Measurements from ENCODE around the gene PTPN9. TPM values are rescaled to one million over a fixed set of nuclear protein-coding genes. Genes with fewer than 3 reads are reported as not detected.

Gene PTPN9
- total RNA-seq, 1 experiment from 2014 or later, result 31.6 TPM

DNA sequence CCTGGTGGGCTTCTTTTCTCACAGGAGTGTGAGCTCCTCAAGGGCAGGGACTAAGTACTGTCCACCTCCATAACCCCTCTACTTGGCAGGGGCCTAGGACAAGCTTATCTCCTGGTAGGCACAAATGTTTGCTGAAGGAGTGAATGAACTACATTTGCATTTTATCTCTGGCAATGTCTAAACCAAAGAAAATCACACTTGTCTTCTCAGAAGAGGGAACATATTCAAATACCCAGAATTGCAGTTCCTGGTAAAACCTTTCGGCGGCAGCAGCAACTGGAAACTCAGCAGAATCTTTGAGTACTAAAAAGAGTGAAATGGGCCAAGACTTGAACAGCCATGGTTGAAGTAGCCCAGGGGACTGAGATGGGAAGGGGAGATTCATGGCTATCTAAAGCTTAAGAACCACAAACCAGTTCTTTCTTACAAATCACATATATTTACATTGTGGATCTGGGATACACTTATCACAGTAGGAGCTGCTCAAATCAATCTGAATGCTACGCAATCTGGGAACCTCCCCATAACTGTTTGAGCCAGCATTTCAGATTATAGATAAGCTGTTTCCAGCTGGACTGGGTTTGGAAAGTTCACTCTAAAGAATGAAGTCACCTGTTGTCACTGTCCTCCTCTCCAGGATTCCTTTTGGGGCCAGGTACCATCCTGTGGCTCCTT is 18.7 kb upstream of the PTPN9 start:
- intact Hi-C loops (cut with micrococcal nuclease), result no loop called here
- CTCF ChIA-PET, result interaction anchor here (0.5 to 1.2 kb wide), 8 partner anchors 18 to 91 kb away, joined by 3 to 6 read pairs (median 3); partner anchors contain the start of genes PTPN9 and SNUPN
- peak; percentile 29 for TF ChIP-seq CTCF (IDR thresholded peaks at IDR 0.05; ENCODE audit: unreplicated experiment)
- no peak overlapping the region for H3K27ac Mint-ChIP-seq (ENCODE audit: low read depth, unreplicated experiment)
- H3K4me3 Mint-ChIP-seq (ENCODE audit: unreplicated experiment), result no peak overlapping the region
- DNase-seq (ENCODE audit: unreplicated experiment), result peak; percentile 14
- H3K36me3 Mint-ChIP-seq (ENCODE audit: insufficient read depth, unreplicated experiment), result peaks cover 61% of the 10 kb centered on the region
- H3K9me3 Mint-ChIP-seq (ENCODE audit: unreplicated experiment), result no peaks in the 10 kb centered on the region
- H3K4me1 Mint-ChIP-seq (ENCODE audit: insufficient read depth, unreplicated experiment), result no peaks in the 10 kb centered on the region
- no peaks in the 10 kb centered on the region for H3K27me3 Mint-ChIP-seq (ENCODE audit: insufficient read depth, unreplicated experiment)
- TSS peak; percentile 60 for BruUV-seq (replicated peaks)
- POLR2A ChIA-PET, result interaction anchor here (0.7 to 1.1 kb wide), 3 partner anchors 20 to 49 kb away, joined by 3 to 4 read pairs (median 3); partner anchors contain the start of gene SNX33

- no peaks in the 10 kb centered on the region for H3K4me1 Mint-ChIP-seq (ENCODE audit: insufficient read depth, unreplicated experiment)
- BruUV-seq (replicated peaks), result no TSS peak
- H3K9me3 Mint-ChIP-seq (ENCODE audit: unreplicated experiment), result no peaks in the 10 kb centered on the region
- intact Hi-C loops (cut with micrococcal nuclease), result no loop called here
- DNase-seq (ENCODE audit: unreplicated experiment), result no peak
- peaks cover 60% of the 10 kb centered on the region for H3K36me3 Mint-ChIP-seq (ENCODE audit: insufficient read depth, unreplicated experiment)
- CTCF ChIA-PET, result interaction anchor here (0.5 to 1.2 kb wide), 8 partner anchors 17 to 1113 kb away, joined by 3 to 6 read pairs (median 3); partner anchors contain the start of genes PTPN9 and SNUPN
- no peak overlapping the region for H3K27ac Mint-ChIP-seq (ENCODE audit: low read depth, unreplicated experiment)
- H3K4me3 Mint-ChIP-seq (ENCODE audit: unreplicated experiment), result no peak overlapping the region
- no peak for TF ChIP-seq CTCF (IDR thresholded peaks at IDR 0.05; ENCODE audit: unreplicated experiment)
- POLR2A ChIA-PET, result interaction anchor here (1.0 to 1.1 kb wide), 2 partner anchors 19 to 50 kb away, joined by 3 to 4 read pairs; partner anchors contain the start of gene SNX33
- H3K27me3 Mint-ChIP-seq (ENCODE audit: insufficient read depth, unreplicated experiment), result no peaks in the 10 kb centered on the region
These were observed 17.7 kb upstream of the PTPN9 start for GRCh38 chr15:75596703-75597345.

GRCh38 chr15:75594276-75594675 is 15.2 kb upstream of the PTPN9 start:
- Mint-ChIP-seq H3K36me3 (ENCODE audit: insufficient read depth, unreplicated experiment) (peaks cover 36% of the 10 kb centered on the region), H3K4me3 (ENCODE audit: unreplicated experiment) (no peak overlapping the region), H3K9me3 (ENCODE audit: unreplicated experiment) (no peaks in the 10 kb centered on the region), H3K27me3 (ENCODE audit: insufficient read depth, unreplicated experiment) (no peaks in the 10 kb centered on the region), H3K4me1 (ENCODE audit: insufficient read depth, unreplicated experiment) (no peaks in the 10 kb centered on the region), H3K27ac (ENCODE audit: low read depth, unreplicated experiment) (no peak overlapping the region)
- TF ChIP-seq CTCF (IDR thresholded peaks at IDR 0.05; ENCODE audit: unreplicated experiment), result no peak
- ChIA-PET CTCF (interaction anchor here (1.0 kb wide), 2 partner anchors 8 to 225 kb away, joined by 3 read pairs; no protein-coding TSS in a partner anchor), POLR2A (interaction anchor here (0.6 kb wide), 1 partner anchor 142 kb away, joined by 5 read pairs; no protein-coding TSS in a partner anchor)
- intact Hi-C loops (cut with micrococcal nuclease), result no loop called here
- no peak for DNase-seq (ENCODE audit: unreplicated experiment)
- no TSS peak for BruUV-seq (replicated peaks)

- no peaks in the 10 kb centered on the region for H3K27me3 Mint-ChIP-seq (ENCODE audit: insufficient read depth, unreplicated experiment)
- TF ChIP-seq CTCF (IDR thresholded peaks at IDR 0.05; ENCODE audit: unreplicated experiment), result no peak
- no peak overlapping the region for H3K27ac Mint-ChIP-seq (ENCODE audit: low read depth, unreplicated experiment)
- POLR2A ChIA-PET, result interaction anchor here (1.0 to 2.2 kb wide), 2 partner anchors 13 to 137 kb away, joined by 5 to 10 read pairs; partner anchors contain the start of gene PTPN9
- H3K4me3 Mint-ChIP-seq (ENCODE audit: unreplicated experiment), result no peak overlapping the region
- no peaks in the 10 kb centered on the region for H3K4me1 Mint-ChIP-seq (ENCODE audit: insufficient read depth, unreplicated experiment)
- intact Hi-C loops (cut with micrococcal nuclease), result no loop called here
- no TSS peak for BruUV-seq (replicated peaks)
- H3K9me3 Mint-ChIP-seq (ENCODE audit: unreplicated experiment), result no peaks in the 10 kb centered on the region
- DNase-seq (ENCODE audit: unreplicated experiment), result no peak
- peaks cover 19% of the 10 kb centered on the region for H3K36me3 Mint-ChIP-seq (ENCODE audit: insufficient read depth, unreplicated experiment)
- CTCF ChIA-PET, result interaction anchor here (1.5 kb wide), 1 partner anchor 83 kb away, joined by 5 read pairs; no protein-coding TSS in a partner anchor
These were observed 12.7 kb upstream of the PTPN9 start for GRCh38 chr15:75591655-75592364.
